K562 (cell line): Measurements from ENCODE around the gene CEP170. TPM values are rescaled to one million over a fixed set of nuclear protein-coding genes. Genes with fewer than 3 reads are reported as not detected.

ENCODE experiments used
- ATAC-seq: fragments of 200-7000 bp; cut with Tn5 transposase; 3 replicates; pipeline ENCODE4 v1.9.1; 2020; ENCODE audit warnings: moderate library complexity
- BruUV-seq: library from RNA; stranded (reverse); fragments of 400-500 nt; replicated peaks from 2 replicates; lab custom pipeline; 2021; lab: Mats Ljungman, UMichigan
- CTCF ChIA-PET: fragments of 300-600 bp; formaldehyde crosslinking; extraction: SDS; loops from one replicate; lab custom pipeline; 2021; ENCODE audit warnings: low intra/inter-chr PET ratio; lab: Yijun Ruan, JAX
- POLR2A ChIA-PET: fragments of 300-600, 350-650 bp; sonication (Branson Sonifier 250); formaldehyde crosslinking; extraction: SDS; loops from one replicate; lab custom pipeline; 2021; ENCODE audit warnings: antibody characterized with exemption, inconsistent platforms; lab: Yijun Ruan, JAX
- DNase-seq, 4 experiments: peaks; one replicate each; pipeline versions ENCODE4 v3.0.0 to v3.0.0-alpha.2; 2011 to 2018; ENCODE audit warnings: low spot score in 3 of 4, mixed read lengths in 3 of 4; ENCODE audit errors: extremely low read depth in 1 of 4
- FAIRE-seq: peaks from 2 replicates; lab custom pipeline; 2011; peaks lifted over from hg19 to GRCh38; lab: Jason Lieb, UNC
- H2AFZ ChIP-seq: 2 replicates; pipeline ENCODE4 v1.6.0; 2011; ENCODE audit warnings: low read depth, low read length, control low read depth, inconsistent platforms
- H3K27ac ChIP-seq: fragments of 200-600 bp; 3 replicates; pipeline ENCODE4 v1.8.0; 2011; ENCODE audit warnings: low read depth, mild to moderate bottlenecking, control low read depth, inconsistent platforms, low read length, moderate library complexity, mixed read lengths; ENCODE audit errors: extremely low read depth
- H3K27me3 ChIP-seq, 2 experiments: fragments of 300-600 bp in 1 of 2; 2 replicates in 1 of 2; 3 replicates in 1 of 2; pipeline versions ENCODE4 v1.6.0 to v1.8.0; 2011; ENCODE audit warnings: inconsistent platforms in 2 of 2, low read length in 2 of 2, mild to moderate bottlenecking in 1 of 2, mixed read lengths in 1 of 2, moderate library complexity in 1 of 2; ENCODE audit not compliant: control insufficient read depth in 2 of 2, insufficient read depth in 2 of 2
- H3K36me3 ChIP-seq: fragments of 300-600 bp; 3 replicates; pipeline ENCODE4 v1.8.0; 2011; ENCODE audit warnings: mild to moderate bottlenecking, low read length, inconsistent platforms; ENCODE audit not compliant: control insufficient read depth, insufficient read depth
- H3K4me1 ChIP-seq, 2 experiments: fragments of 200-600 bp in 1 of 2; replicated peaks in 1 of 2; 2 replicates in 1 of 2; 3 replicates in 1 of 2; pipeline versions ENCODE4 v1.5.1 to v1.8.0; 2011; ENCODE audit warnings: inconsistent platforms in 2 of 2, low read length in 2 of 2, mild to moderate bottlenecking in 1 of 2, mixed read lengths in 1 of 2, moderate library complexity in 1 of 2; ENCODE audit not compliant: control insufficient read depth in 2 of 2, insufficient read depth in 2 of 2
- H3K4me2 ChIP-seq: 2 replicates; pipeline ENCODE4 v1.6.1; 2011; ENCODE audit warnings: low read length, control low read depth, inconsistent platforms, mixed read lengths; ENCODE audit not compliant: insufficient read depth
- H3K4me3 ChIP-seq: fragments of 200-600 bp; sonication (generic), shearing (Covaris generic); 2 replicates; pipeline ENCODE4 v1.5.1; 2016; ENCODE audit warnings: control low read depth, inconsistent platforms
- H3K79me2 ChIP-seq: fragments of 200-600 bp; 3 replicates; pipeline ENCODE4 v1.8.0; 2011; ENCODE audit warnings: low read length, inconsistent platforms; ENCODE audit not compliant: control insufficient read depth, insufficient read depth
- H3K9ac ChIP-seq, 2 experiments: 2 replicates each; pipeline versions ENCODE4 v1.6.0 to v1.6.1; 2011; ENCODE audit warnings: low read depth in 2 of 2, low read length in 2 of 2, control low read depth in 1 of 2, inconsistent platforms in 1 of 2, mild to moderate bottlenecking in 1 of 2, mixed read lengths in 1 of 2; ENCODE audit not compliant: insufficient read depth in 1 of 2
- H3K9me1 ChIP-seq: one replicate; pipeline ENCODE4 v1.6.0; 2011; ENCODE audit warnings: inconsistent platforms, mild to moderate bottlenecking, low read length, moderate library complexity; ENCODE audit not compliant: control insufficient read depth, insufficient read depth
- H3K9me3 ChIP-seq: replicated peaks from 2 replicates; pipeline ENCODE4 v1.5.1; 2011; ENCODE audit warnings: low read depth, low read length, inconsistent platforms; ENCODE audit not compliant: control insufficient read depth, insufficient read depth
- H4K20me1 ChIP-seq: replicated peaks from 2 replicates; pipeline ENCODE4 v1.6.1; 2011; ENCODE audit warnings: low read length, inconsistent platforms, mixed read lengths; ENCODE audit not compliant: control insufficient read depth, insufficient read depth
- CHD1 ChIP-seq: fragments of 200-600 bp; sonication (generic); IDR thresholded peaks from one replicate; pipeline ENCODE4 v1.6.1; 2012; ENCODE audit warnings: mild to moderate bottlenecking, moderate library complexity, low read length, inconsistent platforms
- GATA2 ChIP-seq: sonication (generic); formaldehyde crosslinking; IDR thresholded peaks from 2 replicates; pipeline ENCODE4 v1.4.0; 2020; ENCODE audit warnings: mild to moderate bottlenecking, missing genetic modification reagents
- GTF2E2 ChIP-seq: fragments of 200-800 bp; sonication (Bioruptor generic); IDR thresholded peaks from 2 replicates; pipeline ENCODE4 v1.6.1; 2016; ENCODE audit warnings: missing genetic modification characterization, missing compliant biosample characterization
- L3MBTL2 ChIP-seq: fragments of 450-650 bp; IDR thresholded peaks from 2 replicates; pipeline ENCODE4 v1.6.1; 2016; ENCODE audit warnings: mild to moderate bottlenecking, moderate library complexity
- NFE2 ChIP-seq: IDR thresholded peaks from 2 replicates; pipeline ENCODE4 v1.6.1; 2014; ENCODE audit warnings: antibody characterized with exemption, low read depth
- WGBS: fragments of 100-300 bp; shearing (Covaris generic); methylation state at CpG from one replicate; pipeline ENCODE4 v1.1.6; 2016; ENCODE audit warnings: low coverage, mixed read lengths; ENCODE audit not compliant: insufficient coverage; ENCODE audit errors: missing lambda C conversion rate; 5-methylcytosine and 5-hydroxymethylcytosine counted together
- in situ Hi-C: fragments of 300-500 bp; cut with MboI; formaldehyde crosslinking; loops from 4 replicates; pipeline ENCODE4 v1.15.0; 2018; ENCODE audit warnings: inconsistent platforms, mixed read lengths
- intact Hi-C: fragments of 100-400 bp; cut with micrococcal nuclease; formaldehyde crosslinking; loops from 2 replicates; pipeline ENCODE4 v1.14.2; 2022
- polyA plus RNA-seq, 8 experiments: library from polyadenylated mRNA; depleted of rRNA in 4 of 8; stranded (reverse) in 5 of 8; unstranded in 3 of 8; fragments of >200 nt; fragmentation: Nextera tagmentation in 2 of 8; fragmentation: Illumina TruSeq in 1 of 8; extraction: Ambion mirVana in 2 of 8; extraction: Trizol in 1 of 8; gene quantifications; 2 replicates each; pipeline versions ENCODE4 v1.2.1 to v1.2.3, GENCODE V29; 2011 to 2014; ENCODE audit warnings: inconsistent platforms in 1 of 8, missing spikeins in 1 of 8
- total RNA-seq, 7 experiments: library from RNA; depleted of rRNA in 6 of 7; stranded (reverse); fragments of >200 nt in 6 of 7; fragmentation: Illumina TruSeq in 2 of 7; extraction: Trizol in 2 of 7; gene quantifications; 2 replicates each; pipeline versions ENCODE4 v1.2.1 to v1.2.3, GENCODE V29; 2011 to 2021; ENCODE audit warnings: low replicate concordance in 1 of 7
- TF ChIP-seq, protein P1 (sequence below): sonication (generic); IDR thresholded peaks from 2 replicates; pipeline ENCODE4 v1.6.1; 2016
- TF ChIP-seq, protein P2 (sequence below): sonication (generic); formaldehyde crosslinking; IDR thresholded peaks from 2 replicates; pipeline ENCODE4 v1.5.0; 2020; ENCODE audit warnings: missing genetic modification reagents
- TF ChIP-seq, protein P3 (sequence below), 2 experiments: fragments of 450-650 bp; IDR thresholded peaks; 2 replicates each; pipeline ENCODE4 v1.6.1; 2018; ENCODE audit warnings: mild to moderate bottlenecking in 2 of 2, low read depth in 1 of 2; ENCODE audit not compliant: partially characterized antibody in 2 of 2

CEP170 gene
- total and polyA plus RNA-seq, 9 of the 15 experiments (the other 6 are each of a cell fraction or from before 2014, with no cell fraction given) = 22.6 to 110 (median 68.5) TPM

DNA sequence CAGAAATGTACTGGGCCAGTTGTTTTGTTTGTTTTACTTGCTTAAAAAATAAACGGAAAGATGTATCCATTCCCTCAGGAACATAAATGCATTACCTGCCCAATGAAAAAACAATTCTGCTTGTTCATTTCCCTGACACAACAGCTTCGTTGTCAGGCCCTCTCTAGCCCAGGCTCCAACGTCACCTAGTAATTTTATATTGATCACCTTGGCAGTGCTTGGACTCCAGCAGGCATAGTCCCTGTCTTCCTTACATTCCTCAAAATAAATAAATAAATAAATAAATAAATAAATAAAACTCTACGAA lies 1.2 kb downstream of the CEP170 start:
- H4K20me1 ChIP-seq = no peaks in the 10 kb centered on the region
- no peak for FAIRE-seq
- ChIA-PET POLR2A (interaction anchor here (1.1 to 4.1 kb wide), 4 partner anchors 9 to 16 kb away, joined by 4 to 19 read pairs (median 9); no protein-coding TSS in a partner anchor), CTCF (no interaction called here)
- in situ Hi-C loops (no loop called here), intact Hi-C loops (loop anchor here (2.0 kb wide), 2 partner anchors 41 to 49 kb away; no protein-coding TSS in a partner anchor)
- 2% methylated on average over 4 of the region's 4 CpGs for WGBS
- peak overlapping the region; percentile 83 to 96 for H3K9ac ChIP-seq
- no peak for ATAC-seq
- H2AFZ ChIP-seq = peak overlapping the region; percentile 80; the same call in 1 of the 2 replicates
- H3K36me3 ChIP-seq = peaks cover 6% of the 10 kb centered on the region; the same call in 1 of the 3 replicates
- H3K79me2 ChIP-seq = peaks cover 92% of the 10 kb centered on the region
- no TSS peak for BruUV-seq
- no peaks in the 10 kb centered on the region for H3K9me3 ChIP-seq
- peak in 1 of 4 experiments; percentile 40 for DNase-seq
- H3K27ac ChIP-seq = peak overlapping the region; percentile 97
- H3K4me3 ChIP-seq = peak overlapping the region; percentile 82
- H3K4me1 ChIP-seq = peaks cover 5 to 16% of the 10 kb centered on the region in 2 experiments; a peak in 4 of 5 replicates
- no peaks in the 10 kb centered on the region for H3K9me1 ChIP-seq
- H3K4me2 ChIP-seq = peak overlapping the region; percentile 90
- H3K27me3 ChIP-seq = no peaks in the 10 kb centered on the region
- TF ChIP-seq GTF2E2 = 0 out of 2 replicates have a peak, but pooled peaks have one; percentile 66
- no peak for TF ChIP-seq L3MBTL2
- TF ChIP-seq NFE2 = peak; percentile 34; the same call in 1 of the 2 replicates
- TF ChIP-seq CHD1 = peak; percentile 5

DNA sequence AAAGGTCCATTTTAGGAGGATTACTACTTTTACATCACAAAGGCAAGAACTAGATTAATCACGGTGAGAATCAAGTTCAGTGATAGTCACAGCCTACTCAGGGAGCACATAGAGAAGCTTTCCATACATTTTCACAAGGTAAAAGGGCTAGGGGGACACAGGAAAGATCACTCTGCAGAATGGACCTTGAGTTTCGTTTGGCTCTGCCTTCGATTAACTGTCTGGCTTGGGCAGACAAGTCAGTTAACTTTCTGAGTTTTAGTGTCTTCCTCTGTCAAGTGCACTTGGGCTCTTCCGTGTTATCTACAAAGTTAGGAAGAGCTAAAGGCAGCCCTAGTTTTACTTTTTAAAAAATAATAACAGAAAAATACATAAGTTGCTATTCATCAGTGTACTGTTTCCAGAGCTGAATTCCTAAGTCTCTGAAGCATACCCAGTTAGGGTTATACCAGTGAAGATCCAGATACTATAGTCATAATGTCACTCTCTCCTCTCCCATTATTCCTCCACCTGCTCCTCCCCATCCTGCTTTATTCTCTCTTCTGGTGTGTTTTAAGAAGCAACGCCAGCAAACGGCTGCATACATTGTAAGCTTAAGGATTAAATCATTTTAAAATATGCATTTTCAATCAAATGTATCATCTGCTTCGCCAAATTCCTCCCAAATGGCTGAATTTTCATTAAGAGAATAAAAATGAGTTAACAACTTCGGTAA lies 1.7 kb downstream of the CEP170 start:
- H3K9me1 ChIP-seq = no peaks in the 10 kb centered on the region
- FAIRE-seq = no peak
- WGBS = under 1% methylated on average over 8 of the region's 8 CpGs
- intact Hi-C loops (no loop called here), in situ Hi-C loops (no loop called here)
- ATAC-seq = peak; percentile 8
- peaks cover 6% of the 10 kb centered on the region; the same call in 1 of the 3 replicates for H3K36me3 ChIP-seq
- POLR2A ChIA-PET = interaction anchor here (1.1 to 1.8 kb wide), 2 partner anchors 9 to 14 kb away, joined by 4 read pairs; no protein-coding TSS in a partner anchor
- peak overlapping the region; percentile 90 for H3K4me2 ChIP-seq
- no peaks in the 10 kb centered on the region for H4K20me1 ChIP-seq
- CTCF ChIA-PET = no interaction called here
- TSS peak; percentile 49 for BruUV-seq
- H3K79me2 ChIP-seq = peaks cover 93% of the 10 kb centered on the region
- peak overlapping the region; percentile 82 for H3K4me3 ChIP-seq
- H2AFZ ChIP-seq = peak overlapping the region; percentile 58
- H3K27me3 ChIP-seq = no peaks in the 10 kb centered on the region
- peaks cover 5 to 17% of the 10 kb centered on the region in 2 experiments; a peak in 4 of 5 replicates for H3K4me1 ChIP-seq
- peak overlapping the region; percentile 97 for H3K27ac ChIP-seq
- peak in 2 of 4 experiments; percentile 22 to 54 for DNase-seq
- no peaks in the 10 kb centered on the region for H3K9me3 ChIP-seq
- H3K9ac ChIP-seq = peak overlapping the region; percentile 83 to 89
- TF ChIP-seq, protein P1, sequence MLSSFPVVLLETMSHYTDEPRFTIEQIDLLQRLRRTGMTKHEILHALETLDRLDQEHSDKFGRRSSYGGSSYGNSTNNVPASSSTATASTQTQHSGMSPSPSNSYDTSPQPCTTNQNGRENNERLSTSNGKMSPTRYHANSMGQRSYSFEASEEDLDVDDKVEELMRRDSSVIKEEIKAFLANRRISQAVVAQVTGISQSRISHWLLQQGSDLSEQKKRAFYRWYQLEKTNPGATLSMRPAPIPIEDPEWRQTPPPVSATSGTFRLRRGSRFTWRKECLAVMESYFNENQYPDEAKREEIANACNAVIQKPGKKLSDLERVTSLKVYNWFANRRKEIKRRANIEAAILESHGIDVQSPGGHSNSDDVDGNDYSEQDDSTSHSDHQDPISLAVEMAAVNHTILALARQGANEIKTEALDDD = peak; percentile 65
- TF ChIP-seq, protein P2, sequence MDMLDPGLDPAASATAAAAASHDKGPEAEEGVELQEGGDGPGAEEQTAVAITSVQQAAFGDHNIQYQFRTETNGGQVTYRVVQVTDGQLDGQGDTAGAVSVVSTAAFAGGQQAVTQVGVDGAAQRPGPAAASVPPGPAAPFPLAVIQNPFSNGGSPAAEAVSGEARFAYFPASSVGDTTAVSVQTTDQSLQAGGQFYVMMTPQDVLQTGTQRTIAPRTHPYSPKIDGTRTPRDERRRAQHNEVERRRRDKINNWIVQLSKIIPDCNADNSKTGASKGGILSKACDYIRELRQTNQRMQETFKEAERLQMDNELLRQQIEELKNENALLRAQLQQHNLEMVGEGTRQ (CRISPR knock-in tag) = no peak
- TF ChIP-seq GATA2 (CRISPR knock-in tag) = no peak
- TF ChIP-seq, protein P3, sequence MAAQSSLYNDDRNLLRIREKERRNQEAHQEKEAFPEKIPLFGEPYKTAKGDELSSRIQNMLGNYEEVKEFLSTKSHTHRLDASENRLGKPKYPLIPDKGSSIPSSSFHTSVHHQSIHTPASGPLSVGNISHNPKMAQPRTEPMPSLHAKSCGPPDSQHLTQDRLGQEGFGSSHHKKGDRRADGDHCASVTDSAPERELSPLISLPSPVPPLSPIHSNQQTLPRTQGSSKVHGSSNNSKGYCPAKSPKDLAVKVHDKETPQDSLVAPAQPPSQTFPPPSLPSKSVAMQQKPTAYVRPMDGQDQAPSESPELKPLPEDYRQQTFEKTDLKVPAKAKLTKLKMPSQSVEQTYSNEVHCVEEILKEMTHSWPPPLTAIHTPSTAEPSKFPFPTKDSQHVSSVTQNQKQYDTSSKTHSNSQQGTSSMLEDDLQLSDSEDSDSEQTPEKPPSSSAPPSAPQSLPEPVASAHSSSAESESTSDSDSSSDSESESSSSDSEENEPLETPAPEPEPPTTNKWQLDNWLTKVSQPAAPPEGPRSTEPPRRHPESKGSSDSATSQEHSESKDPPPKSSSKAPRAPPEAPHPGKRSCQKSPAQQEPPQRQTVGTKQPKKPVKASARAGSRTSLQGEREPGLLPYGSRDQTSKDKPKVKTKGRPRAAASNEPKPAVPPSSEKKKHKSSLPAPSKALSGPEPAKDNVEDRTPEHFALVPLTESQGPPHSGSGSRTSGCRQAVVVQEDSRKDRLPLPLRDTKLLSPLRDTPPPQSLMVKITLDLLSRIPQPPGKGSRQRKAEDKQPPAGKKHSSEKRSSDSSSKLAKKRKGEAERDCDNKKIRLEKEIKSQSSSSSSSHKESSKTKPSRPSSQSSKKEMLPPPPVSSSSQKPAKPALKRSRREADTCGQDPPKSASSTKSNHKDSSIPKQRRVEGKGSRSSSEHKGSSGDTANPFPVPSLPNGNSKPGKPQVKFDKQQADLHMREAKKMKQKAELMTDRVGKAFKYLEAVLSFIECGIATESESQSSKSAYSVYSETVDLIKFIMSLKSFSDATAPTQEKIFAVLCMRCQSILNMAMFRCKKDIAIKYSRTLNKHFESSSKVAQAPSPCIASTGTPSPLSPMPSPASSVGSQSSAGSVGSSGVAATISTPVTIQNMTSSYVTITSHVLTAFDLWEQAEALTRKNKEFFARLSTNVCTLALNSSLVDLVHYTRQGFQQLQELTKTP (IDR thresholded peaks at IDR 0.05; ENCODE audit: low read depth in 1 of 2, partially characterized antibody in 2 of 2) = no peak
